SW480 (cell line): ENCODE measurements around the gene THOC2.
"Not testable (repeated sequence)": the region's sequence is repeated elsewhere in the genome, so short reads cannot be mapped to it uniquely, and the experiment has no call there.

ENCODE experiments used
- DNase-seq: peaks from one replicate; pipeline ENCODE4 v3.0.0-alpha.2; 2016; ENCODE audit warnings: low spot score

The THOC2 gene

DNA sequence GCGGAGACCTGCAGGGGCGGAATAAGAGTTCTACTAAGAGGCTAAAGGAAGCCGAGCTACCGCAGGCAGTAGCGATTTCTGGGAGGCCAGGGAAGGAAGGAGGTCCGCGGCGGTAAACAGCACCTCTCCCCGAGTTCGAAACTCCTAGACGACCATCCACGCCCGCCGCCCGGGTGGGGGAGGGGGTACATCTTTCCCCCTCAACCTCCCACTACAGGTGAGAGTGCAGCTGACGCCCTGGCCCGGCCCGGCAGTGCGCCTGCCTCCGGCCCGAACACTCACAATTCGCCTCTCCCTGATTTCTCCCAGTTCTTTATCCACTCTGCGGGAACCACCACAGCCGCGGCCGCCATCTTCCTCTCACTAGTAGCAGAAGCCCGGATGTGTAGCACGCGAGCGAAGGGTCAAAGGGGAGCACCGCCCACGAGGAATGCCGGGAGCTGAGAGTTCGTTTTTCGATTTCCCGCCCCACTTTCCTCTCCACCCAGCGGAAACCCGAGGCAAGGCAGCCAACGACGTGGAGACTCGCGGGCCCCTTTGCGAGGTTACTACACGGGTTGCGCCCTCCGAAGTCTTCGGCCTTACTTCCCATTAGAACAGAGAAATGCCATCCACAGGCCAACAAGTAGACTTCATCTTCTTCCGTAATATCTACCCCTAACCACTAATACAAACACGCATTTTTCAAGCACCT lies at the start of gene THOC2:
Gene THOC2, minus strand, starts transcription at position 383 of the 694 bp plus-strand sequence. Its CDS starts 30 bp downstream, at position 353.
- peak; percentile 91 for DNase-seq

- not testable (repeated sequence) for DNase-seq
Measured at GRCh38 chrX:123781786-123782185, 48.9 kb upstream of the THOC2 start.

GRCh38 chrX:123779908-123780396 lies 47.1 kb upstream of the THOC2 start:
- peak; percentile 29 for DNase-seq

DNA sequence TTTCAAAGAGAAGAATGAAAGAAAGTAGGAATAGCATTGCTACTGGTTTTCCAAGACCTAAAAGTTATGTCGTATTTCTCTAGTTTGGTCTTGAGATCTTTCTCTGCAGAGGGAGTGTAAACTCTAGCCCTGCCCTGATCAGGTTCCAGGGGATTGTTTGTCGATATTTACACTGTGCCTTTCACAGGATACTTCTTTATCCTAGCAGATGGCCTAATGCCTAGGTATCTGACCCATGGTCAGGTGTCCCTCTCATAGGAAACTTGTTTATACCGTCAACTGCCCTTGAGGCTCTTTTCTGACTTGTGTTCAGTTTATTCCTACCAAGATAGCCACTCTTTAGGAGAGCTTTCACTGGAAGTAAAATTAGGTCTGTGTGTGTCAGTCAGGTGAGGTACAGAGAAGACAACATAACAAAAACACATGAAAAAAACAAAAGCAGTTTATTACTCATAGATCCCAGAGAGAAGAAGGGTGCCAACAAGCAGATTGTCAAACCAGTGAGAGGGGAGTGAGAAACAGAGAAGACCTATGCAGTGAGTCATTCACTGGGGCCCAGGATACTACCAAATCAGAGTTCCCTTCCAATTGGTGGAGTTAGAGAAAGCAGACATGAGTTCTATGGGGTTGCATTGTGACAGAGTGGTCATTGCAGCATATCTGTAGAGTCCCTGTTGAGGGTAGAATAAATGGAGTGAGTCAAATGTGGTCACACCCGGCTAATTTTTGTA lies 40.6 kb upstream of the THOC2 start:
- no peak for DNase-seq

- no peak for DNase-seq
Measured at GRCh38 chrX:123771449-123772064, 38.7 kb upstream of the THOC2 start.

DNA sequence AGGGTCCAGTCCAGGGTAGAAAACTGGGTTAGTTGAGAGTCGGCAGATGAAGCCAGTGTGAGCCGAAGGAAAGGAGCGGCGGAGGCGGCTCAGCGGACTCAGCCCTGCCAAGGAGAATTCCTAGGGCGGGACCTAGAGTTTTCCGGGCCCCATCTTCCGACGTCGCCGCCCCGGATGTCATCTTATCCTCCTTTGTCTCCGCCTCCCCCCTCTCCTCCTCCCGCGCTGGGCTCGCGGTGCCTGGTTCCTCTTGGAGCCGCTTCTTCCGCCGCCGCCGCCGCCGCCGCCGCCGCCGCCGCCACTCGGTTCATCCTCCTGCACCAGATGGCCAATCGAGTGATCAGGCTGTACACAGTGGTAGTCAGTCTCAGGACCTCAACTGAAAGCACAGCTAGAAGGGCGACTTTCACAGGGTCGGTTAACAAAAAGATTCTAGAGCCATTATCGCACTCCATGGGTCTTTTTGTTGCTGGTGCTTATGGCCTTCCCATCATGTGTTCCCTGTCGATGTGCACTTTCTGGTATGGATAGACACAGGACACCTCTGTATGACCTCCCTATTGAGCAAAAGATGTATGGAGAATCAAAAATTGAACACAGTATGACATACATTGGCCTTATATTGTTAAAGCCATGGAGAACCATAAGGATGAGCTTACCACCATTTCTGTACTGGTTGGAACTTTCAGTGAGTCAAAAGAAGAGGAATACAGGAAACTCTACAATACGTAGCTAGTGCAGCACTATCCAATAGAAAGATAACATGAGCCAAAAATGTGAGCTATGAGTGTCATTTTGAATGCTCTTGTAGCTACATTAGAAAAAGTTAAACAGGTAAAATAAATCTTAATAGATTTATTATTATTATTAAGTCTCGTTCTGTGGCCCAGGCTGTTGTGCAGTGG lies 32.4 kb upstream of the THOC2 start:
- DNase-seq = peak; percentile 83

DNA sequence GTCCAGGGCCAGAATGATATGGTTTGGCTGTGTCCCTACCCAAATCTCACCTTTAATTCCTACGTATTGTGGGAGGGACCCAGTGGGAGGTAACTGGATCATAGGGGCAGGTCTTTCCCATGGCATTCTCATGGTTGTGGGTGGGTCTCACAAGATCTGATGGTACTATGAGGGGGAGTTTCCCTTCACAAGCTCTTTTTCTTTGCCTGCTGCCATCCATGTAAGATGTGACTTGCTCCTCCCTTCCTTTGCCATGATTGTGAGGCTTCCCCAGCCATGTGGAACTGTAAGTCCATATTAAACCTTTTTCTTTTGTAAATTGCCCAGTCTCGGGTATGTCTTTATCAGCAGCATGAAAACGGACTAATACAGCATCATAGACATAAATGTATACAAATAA lies 27.0 kb upstream of the THOC2 start:
- DNase-seq = not testable (repeated sequence)

DNA sequence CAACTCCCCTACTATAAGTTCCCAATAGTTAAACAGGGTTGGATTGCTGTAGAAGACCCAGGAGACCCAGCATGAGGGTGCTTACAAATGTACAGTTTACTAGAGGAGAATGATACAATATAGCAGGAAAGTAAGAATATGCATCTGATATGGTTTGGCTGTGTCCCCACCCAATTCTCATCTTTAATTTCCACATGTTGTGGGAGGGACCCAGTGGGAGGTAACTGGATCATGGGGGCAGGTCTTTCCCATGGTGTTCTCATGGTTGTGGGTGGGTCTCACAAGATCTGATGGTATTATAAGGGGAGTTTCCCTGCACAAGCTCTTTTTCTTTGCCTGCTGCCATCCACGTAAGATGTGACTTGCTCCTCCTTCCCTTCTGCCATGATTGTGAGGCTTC lies 24.9 kb upstream of the THOC2 start:
- not testable (repeated sequence) for DNase-seq

- no peak for DNase-seq
Measured at GRCh38 chrX:123756320-123756719, 23.5 kb upstream of the THOC2 start.

- DNase-seq = no peak
Measured at GRCh38 chrX:123755107-123755506, 22.3 kb upstream of the THOC2 start.

DNA sequence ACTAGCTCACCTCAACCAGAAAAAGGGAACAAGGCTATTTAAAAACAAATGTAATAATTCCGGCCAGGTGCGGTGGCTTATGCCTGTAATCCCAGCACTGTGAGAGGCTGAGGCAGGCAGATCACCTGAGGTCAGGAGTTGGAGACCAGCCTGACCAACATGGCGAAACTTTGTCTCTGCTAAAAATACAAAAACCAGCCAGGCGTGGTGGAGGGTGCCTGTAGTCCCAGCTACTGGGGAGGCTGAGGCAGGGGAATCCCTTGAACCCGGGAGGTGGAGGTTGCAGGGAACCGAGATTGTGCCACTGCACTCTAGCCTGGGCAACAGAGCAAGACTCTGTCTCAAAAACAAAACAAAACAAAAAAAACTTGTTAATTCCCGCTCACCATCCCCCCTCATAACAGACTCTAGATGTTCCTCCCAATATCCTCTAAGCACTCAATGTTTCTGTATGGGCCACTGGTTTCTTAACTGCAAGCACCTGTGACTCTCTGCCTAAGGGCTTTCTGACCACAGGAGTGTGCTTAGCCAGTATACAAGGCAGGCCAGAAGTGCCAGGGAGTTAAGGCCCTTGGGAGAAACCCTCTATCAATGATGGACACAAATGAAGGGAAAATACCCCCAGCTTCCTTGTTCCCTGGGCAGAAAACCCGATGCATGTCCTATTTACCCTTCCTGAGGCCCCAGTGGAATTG lies 21.0 kb upstream of the THOC2 start:
- DNase-seq = no peak

GRCh38 chrX:123749643-123750042 lies 16.8 kb upstream of the THOC2 start:
- no peak for DNase-seq

DNA sequence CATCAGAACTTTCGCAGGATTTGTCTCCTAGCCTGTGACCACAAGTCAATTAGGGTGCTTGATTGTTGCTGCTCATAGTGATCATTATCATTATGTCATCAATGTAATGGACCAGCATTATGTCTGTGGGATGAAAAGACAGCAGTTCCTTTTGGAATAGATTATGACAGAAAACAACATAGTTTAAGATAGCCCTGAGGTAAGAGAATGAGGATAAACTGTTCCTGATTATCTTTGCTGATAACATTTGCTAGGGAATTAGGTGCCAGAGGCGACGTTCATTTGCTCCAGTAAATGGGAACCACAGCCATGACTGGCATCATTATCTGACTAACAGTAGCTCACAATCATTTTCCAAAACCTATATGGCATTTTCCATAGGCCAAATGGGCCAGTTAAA lies 12.7 kb upstream of the THOC2 start:
- DNase-seq = no peak

GRCh38 chrX:123743312-123743711 lies 10.5 kb upstream of the THOC2 start:
- no peak for DNase-seq

DNA sequence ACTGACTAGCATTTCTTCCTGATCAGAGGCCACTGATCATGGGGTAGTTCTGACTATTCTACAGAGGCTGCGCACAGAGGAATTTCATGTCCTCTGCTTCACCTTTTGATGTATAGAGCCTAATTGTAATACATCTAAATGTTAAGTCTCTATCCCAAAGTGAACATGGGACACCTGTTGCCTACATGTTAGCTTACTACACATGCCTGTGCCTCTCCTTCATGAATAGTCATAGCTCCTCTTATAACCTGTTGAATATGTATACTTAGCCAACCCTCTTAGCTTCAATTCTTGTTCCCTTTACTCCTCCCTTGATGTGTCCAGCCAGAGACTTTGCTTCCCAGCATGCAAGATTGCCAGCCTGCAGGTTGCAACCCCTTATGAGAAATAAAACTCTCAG lies 9.6 kb upstream of the THOC2 start:
- DNase-seq = no peak

DNA sequence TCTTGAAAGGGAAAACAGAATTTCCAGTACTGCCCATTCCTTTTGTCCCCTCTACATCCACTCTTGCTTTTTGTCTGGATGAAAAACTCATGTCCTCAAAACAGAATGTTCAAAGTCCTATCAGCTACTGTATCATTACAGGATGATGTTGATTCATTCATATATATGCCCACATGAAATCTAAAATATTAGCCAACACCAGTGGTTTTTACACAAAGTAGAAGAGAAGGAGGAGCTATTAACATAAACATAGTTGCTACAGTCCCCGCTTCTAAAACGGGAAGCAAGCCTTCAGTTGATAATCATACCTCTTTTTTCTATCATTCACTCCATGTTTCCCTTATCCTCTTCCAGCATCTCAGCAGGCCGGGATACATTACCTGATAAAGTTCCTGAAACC lies 7.7 kb upstream of the THOC2 start:
- DNase-seq = no peak

DNA sequence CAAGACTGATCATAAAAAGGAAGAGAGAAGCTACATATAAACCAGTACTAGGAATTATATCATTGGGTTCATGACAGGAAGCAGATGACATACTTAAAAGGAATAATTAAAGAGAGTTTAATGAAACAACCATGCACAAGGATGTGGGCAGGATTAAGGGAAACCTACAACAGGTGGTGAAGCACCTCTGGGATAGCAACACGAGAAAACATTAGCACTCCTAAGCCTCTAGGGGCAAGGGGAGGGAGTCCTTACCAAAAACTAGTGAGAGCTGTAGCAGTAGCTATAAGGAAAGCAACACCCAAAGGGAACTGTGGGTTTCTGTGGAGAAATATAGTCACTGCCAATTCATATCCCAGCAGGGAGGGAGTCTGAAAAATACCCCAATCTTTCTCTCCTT lies 7.2 kb upstream of the THOC2 start:
- DNase-seq = peak; percentile 28

GRCh38 chrX:123739474-123739873 lies 6.6 kb upstream of the THOC2 start:
- DNase-seq = no peak

- no peak for DNase-seq
Measured at GRCh38 chrX:123738378-123738940, 5.6 kb upstream of the THOC2 start.

GRCh38 chrX:123736333-123736921 lies 3.6 kb upstream of the THOC2 start:
- DNase-seq = no peak

DNA sequence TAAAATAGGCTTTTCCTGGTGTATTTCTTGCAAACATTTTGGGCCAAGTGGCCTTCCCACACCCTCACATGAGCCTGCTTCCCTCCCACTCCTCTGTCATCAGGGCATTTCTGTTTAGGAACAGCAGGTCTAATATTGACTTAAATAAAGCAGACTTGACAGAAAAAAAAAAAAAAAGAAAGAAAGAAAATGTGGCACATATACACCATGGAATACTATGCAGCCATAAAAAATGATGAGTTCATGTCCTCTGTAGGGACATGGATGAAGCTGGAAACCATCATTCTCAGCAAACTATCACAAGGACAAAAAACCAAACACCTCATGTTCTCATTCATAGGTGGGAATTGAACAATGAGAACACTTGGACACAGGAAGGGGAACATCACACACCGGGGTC lies 2.3 kb upstream of the THOC2 start:
- DNase-seq = not testable (repeated sequence)
